ENCODE data around the gene RGPD8.

Gene RGPD8

DNA sequence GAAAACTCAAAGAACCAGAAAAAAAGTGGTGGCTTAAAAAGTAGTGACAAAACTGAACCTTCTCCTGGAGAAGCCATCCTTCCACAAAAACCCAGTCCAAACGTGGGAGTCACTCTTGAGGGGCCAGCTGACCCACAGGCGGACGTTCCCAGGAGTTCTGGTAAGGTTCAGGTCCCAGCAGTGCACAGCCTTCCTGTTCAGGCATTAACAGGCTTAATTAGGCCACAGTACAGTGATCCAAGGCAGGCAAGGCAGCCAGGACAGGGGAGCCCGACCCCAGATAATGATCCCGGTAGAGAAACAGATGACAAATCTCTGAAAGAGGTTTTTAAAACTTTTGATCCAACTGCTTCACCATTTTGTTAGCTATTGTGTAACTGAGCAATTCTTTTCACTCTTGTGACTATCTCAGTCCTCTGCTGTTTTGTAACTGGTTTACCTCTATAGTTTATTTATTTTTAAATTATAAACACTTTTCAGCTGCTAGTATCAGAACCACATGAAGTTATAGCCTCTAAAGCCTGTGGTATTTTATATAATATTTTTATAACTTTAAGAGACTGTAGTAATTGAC is 101.2 kb downstream of the RGPD8 start:
- H3K9me3 ChIP-seq (ENCODE audit: control insufficient read depth, low read length) = no peaks in the 10 kb centered on the region
- peaks cover 9% of the 10 kb centered on the region for H3K36me3 ChIP-seq (ENCODE audit: control insufficient read depth, insufficient read depth, low read length)
- H3K27ac ChIP-seq (ENCODE audit: insufficient read depth, low read depth, low read length, poor library complexity, severe bottlenecking) = no peak overlapping the region
- WGBS, 2 experiments = 92 to 93% methylated on average over 5 of the region's 5 CpGs
- no peaks in the 10 kb centered on the region for H3K4me1 ChIP-seq (ENCODE audit: control insufficient read depth, insufficient read depth, low read length)
- H3K4me3 ChIP-seq (ENCODE audit: insufficient read depth, low read depth, low read length) = no peak overlapping the region
- no peaks in the 10 kb centered on the region for H3K27me3 ChIP-seq (ENCODE audit: control insufficient read depth, insufficient read depth, low read length, poor library complexity, severe bottlenecking)

DNA sequence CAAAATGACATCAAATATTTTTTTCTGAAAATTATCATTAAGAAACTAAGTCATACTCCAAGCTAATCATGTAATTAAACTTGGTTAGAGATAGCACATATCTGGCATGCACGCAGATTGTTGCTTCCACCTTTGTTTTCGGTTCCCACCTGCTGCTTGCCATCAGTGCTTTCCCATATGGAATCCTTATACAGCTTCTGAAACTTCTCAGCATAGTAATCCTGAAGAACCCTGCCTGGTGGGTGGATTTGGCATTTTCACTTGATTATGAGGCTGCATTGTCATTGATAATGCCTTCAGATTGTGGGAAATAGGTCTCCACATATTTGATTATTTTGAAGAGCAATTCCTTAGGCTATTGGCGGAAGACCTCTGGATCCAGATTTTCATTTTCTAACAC is 110.5 kb downstream of the RGPD8 start:
- Histone ChIP-seq H3K9me3 (ENCODE audit: control insufficient read depth, low read length) (no peaks in the 10 kb centered on the region), H3K4me1 (ENCODE audit: control insufficient read depth, insufficient read depth, low read length) (no peaks in the 10 kb centered on the region), H3K4me3 (ENCODE audit: insufficient read depth, low read depth, low read length) (no peak overlapping the region), H3K36me3 (ENCODE audit: control insufficient read depth, insufficient read depth, low read length) (peaks cover 4% of the 10 kb centered on the region), H3K27me3 (ENCODE audit: control insufficient read depth, insufficient read depth, low read length, poor library complexity, severe bottlenecking) (no peaks in the 10 kb centered on the region), H3K27ac (ENCODE audit: insufficient read depth, low read depth, low read length, poor library complexity, severe bottlenecking) (no peak overlapping the region)
- WGBS, 2 experiments = 80 to 89% methylated on average over 3 of the region's 3 CpGs

DNA sequence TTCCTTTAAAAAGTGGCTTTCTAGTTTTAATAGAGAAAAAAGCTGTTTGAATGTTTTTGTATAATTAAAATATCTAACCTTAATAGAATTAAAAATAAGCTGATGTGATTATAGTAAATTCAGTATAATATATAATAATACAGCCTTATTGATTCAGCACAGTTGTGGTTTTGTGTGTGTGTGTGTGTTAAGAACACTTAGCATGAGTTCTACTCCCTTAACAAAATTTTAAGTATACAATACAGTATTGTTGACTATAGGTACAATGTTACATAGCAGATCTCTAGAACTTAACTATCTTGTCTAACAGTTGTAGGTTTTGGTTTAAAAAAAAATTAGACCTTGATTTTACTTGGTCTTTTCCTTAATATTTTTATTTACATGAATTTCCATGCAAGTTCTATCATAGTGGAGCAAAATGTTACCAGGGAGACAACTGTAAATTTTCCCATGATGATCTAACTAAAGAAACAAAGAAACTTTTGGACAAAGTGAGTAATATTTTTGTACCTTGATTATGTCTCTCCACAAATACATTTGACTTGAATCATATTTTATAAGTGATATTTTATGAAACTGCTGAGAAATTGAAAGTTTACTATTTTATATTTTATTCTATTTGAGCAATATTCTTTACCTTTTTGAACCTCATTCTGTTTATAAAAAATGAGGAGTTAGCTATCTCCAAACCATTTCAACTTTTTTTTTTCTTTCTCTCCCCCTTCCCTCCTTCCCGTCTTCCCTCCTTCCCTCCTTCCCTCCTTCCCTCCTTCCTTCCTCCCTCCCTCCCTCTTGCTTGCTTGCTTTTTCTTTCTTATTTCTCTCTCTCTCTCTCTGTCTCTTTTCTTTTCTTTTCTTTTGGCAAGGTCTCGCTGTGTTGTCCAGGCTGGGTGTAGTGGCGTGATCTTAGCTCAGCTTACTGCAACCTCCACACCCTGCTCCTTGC is 111.8 kb downstream of the RGPD8 start:
- no peaks in the 10 kb centered on the region for H3K4me1 ChIP-seq (ENCODE audit: control insufficient read depth, insufficient read depth, low read length)
- no peak overlapping the region for H3K27ac ChIP-seq (ENCODE audit: insufficient read depth, low read depth, low read length, poor library complexity, severe bottlenecking)
- H3K36me3 ChIP-seq (ENCODE audit: control insufficient read depth, insufficient read depth, low read length) = peaks cover 4% of the 10 kb centered on the region
- no peaks in the 10 kb centered on the region for H3K9me3 ChIP-seq (ENCODE audit: control insufficient read depth, low read length)
- 91 to 95% methylated on average over 3 of the region's 3 CpGs for WGBS, 2 experiments
- no peak overlapping the region for H3K4me3 ChIP-seq (ENCODE audit: insufficient read depth, low read depth, low read length)
- H3K27me3 ChIP-seq (ENCODE audit: control insufficient read depth, insufficient read depth, low read length, poor library complexity, severe bottlenecking) = no peaks in the 10 kb centered on the region
